CD4-positive, alpha-beta T cell treated with Interleukin-6 for 4 hours (primary cell): ENCODE results near the gene RHOB.

Experiments
- DNase-seq: peaks from one replicate; pipeline ENCODE4 v3.0.0-alpha.2; 2020; ENCODE audit warnings: mixed read lengths

Gene RHOB

GRCh38 chr2:20439503-20439902 is 7.4 kb upstream of the RHOB start:
- no peak for DNase-seq

- no peak for DNase-seq
These were observed 6.8 kb upstream of the RHOB start for GRCh38 chr2:20440001-20440560.

GRCh38 chr2:20443276-20443920 is 3.5 kb upstream of the RHOB start:
- DNase-seq, result no peak

- DNase-seq, result no peak
These were observed 2.5 kb upstream of the RHOB start for GRCh38 chr2:20444101-20444992.

- no peak for DNase-seq
These were observed 1.6 kb upstream of the RHOB start for GRCh38 chr2:20444993-20445910.

GRCh38 chr2:20446255-20446916 is 488 bp upstream of the RHOB start:
- no peak for DNase-seq

- DNase-seq, result no peak
These were observed 767 bp downstream of the RHOB start for GRCh38 chr2:20447437-20448245.

- no peak for DNase-seq
These were observed 1.5 kb downstream of the RHOB start for GRCh38 chr2:20448246-20448976.

- DNase-seq, result no peak
These were observed 2.1 kb downstream of the RHOB start for GRCh38 chr2:20448977-20449306.

- DNase-seq, result no peak
These were observed 2.8 kb downstream of the RHOB start for GRCh38 chr2:20449501-20450200.

- DNase-seq, result no peak
These were observed 3.5 kb downstream of the RHOB start for GRCh38 chr2:20450201-20450999.

GRCh38 chr2:20451000-20451290 is 4.1 kb downstream of the RHOB start:
- DNase-seq, result no peak

- no peak for DNase-seq
These were observed 4.5 kb downstream of the RHOB start for GRCh38 chr2:20451341-20451740.

- DNase-seq, result no peak
These were observed 5.1 kb downstream of the RHOB start for GRCh38 chr2:20451761-20452499.

GRCh38 chr2:20452551-20452950 is 5.7 kb downstream of the RHOB start:
- DNase-seq, result no peak

- no peak for DNase-seq
These were observed 6.2 kb downstream of the RHOB start for GRCh38 chr2:20453087-20453486.

GRCh38 chr2:20454036-20454981 is 7.4 kb downstream of the RHOB start:
- DNase-seq, result no peak
